OCI-LY7 (cell line): Measurements from ENCODE around the gene CMTM8. TPM values are rescaled to one million over a fixed set of nuclear protein-coding genes. Genes with fewer than 3 reads are reported as not detected.

ENCODE experiments used
- BruUV-seq: library from RNA; stranded (reverse); fragments of 400-500 nt; replicated peaks from 2 replicates; lab custom pipeline; 2021; lab: Mats Ljungman, UMichigan
- CTCF ChIA-PET: fragments of 300-600 bp; sonication (Branson Sonifier 250); formaldehyde crosslinking; loops from one replicate; lab custom pipeline; 2022; ENCODE audit warnings: antibody characterized with exemption; ENCODE audit not compliant: unreplicated experiment; lab: Charles Lee
- POLR2A ChIA-PET: fragments of 300-600 bp; sonication (Branson Sonifier 250); formaldehyde crosslinking; loops from one replicate; lab custom pipeline; 2022; ENCODE audit warnings: antibody characterized with exemption; lab: Charles Lee
- DNase-seq: peaks from one replicate; pipeline ENCODE4 v3.0.0-alpha.2; 2015; ENCODE audit warnings: low spot score
- H2AFZ ChIP-seq: fragments of 200-600 bp; sonication (generic), shearing (Covaris generic); 2 replicates; pipeline ENCODE4 v1.6.1; 2014; ENCODE audit warnings: mild to moderate bottlenecking, antibody characterized with exemption, low read length, moderate library complexity
- H3K27ac ChIP-seq: fragments of 200-600 bp; sonication (generic); 2 replicates; pipeline ENCODE4 v1.5.1; 2014; ENCODE audit warnings: mixed run types, low read depth, mild to moderate bottlenecking, moderate library complexity, low read length, inconsistent platforms; ENCODE audit not compliant: poor library complexity, severe bottlenecking
- H3K36me3 ChIP-seq: fragments of 200-600 bp; sonication (generic); 2 replicates; pipeline ENCODE4 v1.6.1; 2014; ENCODE audit warnings: mild to moderate bottlenecking, antibody characterized with exemption, low read length, moderate library complexity, mixed read lengths; ENCODE audit not compliant: insufficient read depth
- H3K4me1 ChIP-seq: fragments of 200-600 bp; sonication (generic); 2 replicates; pipeline ENCODE4 v1.5.1; 2014; ENCODE audit warnings: mild to moderate bottlenecking, low read length; ENCODE audit not compliant: insufficient read depth, poor library complexity, severe bottlenecking
- H3K4me2 ChIP-seq: fragments of 200-600 bp; sonication (generic); 2 replicates; pipeline ENCODE4 v1.6.1; 2014; ENCODE audit warnings: mild to moderate bottlenecking, low read length
- H3K4me3 ChIP-seq: fragments of 200-600 bp; sonication (generic); 2 replicates; pipeline ENCODE4 v1.5.1; 2014; ENCODE audit warnings: mild to moderate bottlenecking, low read depth, low read length; ENCODE audit not compliant: poor library complexity, severe bottlenecking
- H3K79me2 ChIP-seq: fragments of 200-600 bp; sonication (generic); 2 replicates; pipeline ENCODE4 v1.6.1; 2016; ENCODE audit warnings: low read depth, mild to moderate bottlenecking, low read length, moderate library complexity, mixed read lengths; ENCODE audit not compliant: insufficient read depth
- H3K9me2 ChIP-seq: fragments of 200-600 bp; sonication (generic); 2 replicates; pipeline ENCODE4 v1.6.1; 2016; ENCODE audit warnings: mild to moderate bottlenecking, low read length, mixed read lengths; ENCODE audit not compliant: insufficient read depth
- H3K9me3 ChIP-seq: fragments of 200-600 bp; sonication (generic); 2 replicates; pipeline ENCODE4 v1.6.1; 2014; ENCODE audit warnings: mild to moderate bottlenecking, mixed run types, low read length, mixed read lengths
- H4K20me1 ChIP-seq: fragments of 200-600 bp; sonication (generic); 2 replicates; pipeline ENCODE4 v1.6.1; 2014; ENCODE audit warnings: mild to moderate bottlenecking, antibody characterized with exemption, low read length, moderate library complexity, mixed read lengths; ENCODE audit not compliant: insufficient read depth
- EZH2phosphoT487 ChIP-seq: fragments of 200-600 bp; sonication (generic); IDR thresholded peaks from 2 replicates; pipeline ENCODE4 v1.6.1; 2018; ENCODE audit warnings: low read depth, borderline replicate concordance, mild to moderate bottlenecking, mixed run types, antibody characterized with exemption, low read length, moderate library complexity, mixed read lengths
- intact Hi-C: fragments of 100-400 bp; cut with micrococcal nuclease; formaldehyde crosslinking; loops from one replicate; pipeline ENCODE4 v1.10.0; 2022; ENCODE audit not compliant: unreplicated experiment
- total RNA-seq, 2 experiments: library from RNA; depleted of rRNA in 1 of 2; stranded (reverse); fragments of >200 nt in 1 of 2; shearing (Covaris generic) in 1 of 2; gene quantifications; 2 replicates each; pipeline ENCODE4 v1.2.3, GENCODE V29; 2014 to 2022
- TF ChIP-seq, protein P1 (sequence below): fragments of 200-600 bp; sonication (generic); conservative IDR thresholded peaks from 2 replicates; pipeline ENCODE4 v1.5.1; 2014; ENCODE audit warnings: mild to moderate bottlenecking, antibody characterized with exemption, low read length, moderate library complexity, mixed read lengths

Gene CMTM8
- total RNA-seq, 2 experiments from 2014 or later, result 1.5 to 3.0 TPM

DNA sequence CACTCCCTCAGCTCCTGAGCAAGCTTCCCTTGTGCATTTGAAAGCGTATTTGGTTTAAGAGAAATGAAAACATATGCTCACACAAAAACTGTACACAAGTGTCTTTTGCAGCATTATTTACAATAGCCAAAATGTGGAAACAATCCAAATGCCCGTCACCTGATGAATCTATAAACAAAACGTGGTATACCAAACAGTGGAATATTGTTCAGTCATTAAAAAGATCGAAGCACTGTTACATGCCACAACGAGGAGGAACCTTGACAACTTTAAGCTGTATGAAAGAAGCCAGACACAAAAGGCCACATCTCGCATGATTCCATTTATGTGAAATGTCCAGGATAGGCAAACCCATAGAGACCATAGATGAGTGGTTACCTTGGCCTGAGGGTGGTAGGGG is 81.6 kb downstream of the CMTM8 start:
- Histone ChIP-seq H3K36me3 (no peaks in the 10 kb centered on the region), H3K4me1 (no peaks in the 10 kb centered on the region), H3K79me2 (no peaks in the 10 kb centered on the region), H3K4me3 (no peak overlapping the region), H3K9me2 (no peaks in the 10 kb centered on the region), H3K9me3 (no peaks in the 10 kb centered on the region), H3K27ac (no peak overlapping the region), H3K4me2 (no peak overlapping the region), H4K20me1 (no peaks in the 10 kb centered on the region), H2AFZ (no peak overlapping the region)
- POLR2A ChIA-PET, result interaction anchor here (0.6 kb wide), 1 partner anchor 41 kb away, joined by 3 read pairs; no protein-coding TSS in a partner anchor
- no TSS peak for BruUV-seq
- TF ChIP-seq EZH2phosphoT487, result no peak
- TF ChIP-seq, protein P1, sequence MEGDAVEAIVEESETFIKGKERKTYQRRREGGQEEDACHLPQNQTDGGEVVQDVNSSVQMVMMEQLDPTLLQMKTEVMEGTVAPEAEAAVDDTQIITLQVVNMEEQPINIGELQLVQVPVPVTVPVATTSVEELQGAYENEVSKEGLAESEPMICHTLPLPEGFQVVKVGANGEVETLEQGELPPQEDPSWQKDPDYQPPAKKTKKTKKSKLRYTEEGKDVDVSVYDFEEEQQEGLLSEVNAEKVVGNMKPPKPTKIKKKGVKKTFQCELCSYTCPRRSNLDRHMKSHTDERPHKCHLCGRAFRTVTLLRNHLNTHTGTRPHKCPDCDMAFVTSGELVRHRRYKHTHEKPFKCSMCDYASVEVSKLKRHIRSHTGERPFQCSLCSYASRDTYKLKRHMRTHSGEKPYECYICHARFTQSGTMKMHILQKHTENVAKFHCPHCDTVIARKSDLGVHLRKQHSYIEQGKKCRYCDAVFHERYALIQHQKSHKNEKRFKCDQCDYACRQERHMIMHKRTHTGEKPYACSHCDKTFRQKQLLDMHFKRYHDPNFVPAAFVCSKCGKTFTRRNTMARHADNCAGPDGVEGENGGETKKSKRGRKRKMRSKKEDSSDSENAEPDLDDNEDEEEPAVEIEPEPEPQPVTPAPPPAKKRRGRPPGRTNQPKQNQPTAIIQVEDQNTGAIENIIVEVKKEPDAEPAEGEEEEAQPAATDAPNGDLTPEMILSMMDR, result no peak
- intact Hi-C loops, result no loop called here
- no peak for DNase-seq
- CTCF ChIA-PET, result no interaction called here

DNA sequence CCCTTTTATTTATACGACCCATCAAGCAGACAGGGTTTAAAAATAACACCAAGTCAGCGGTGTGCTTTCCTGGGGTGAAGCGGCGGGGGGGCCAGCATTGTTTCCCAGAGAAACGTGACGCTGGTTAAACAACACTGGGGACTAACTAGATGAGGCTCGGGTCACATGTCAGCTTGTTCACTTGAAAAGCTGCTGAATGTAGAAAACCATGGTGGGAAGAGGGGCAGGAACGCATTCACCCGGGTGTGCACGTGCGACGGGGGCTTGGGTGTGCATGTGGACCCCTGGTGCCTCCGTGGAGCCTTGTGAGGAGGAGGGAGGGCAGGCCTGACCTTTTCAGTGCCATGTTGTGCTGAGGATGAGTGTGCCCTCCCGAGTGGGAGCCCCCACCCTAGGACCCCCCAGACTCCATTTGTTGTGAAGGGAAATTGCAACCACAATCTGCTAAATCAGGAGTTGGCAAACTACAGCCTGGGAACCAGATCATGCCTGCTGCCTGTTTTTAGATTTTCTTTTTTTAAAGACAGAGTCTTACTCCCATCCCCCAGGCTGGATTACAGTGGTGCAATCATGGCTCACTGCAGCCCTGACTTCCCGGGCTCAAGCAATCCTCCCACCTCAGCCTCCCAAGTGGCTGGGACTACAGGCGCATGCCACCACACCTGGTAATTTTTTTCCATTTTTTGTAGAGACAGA is 82.8 kb downstream of the CMTM8 start:
- TF ChIP-seq, protein P1, result no peak
- TF ChIP-seq EZH2phosphoT487, result no peak
- Histone ChIP-seq H2AFZ (no peak overlapping the region), H3K9me2 (no peaks in the 10 kb centered on the region), H3K4me3 (no peak overlapping the region), H3K4me1 (no peaks in the 10 kb centered on the region), H3K79me2 (no peaks in the 10 kb centered on the region), H3K4me2 (no peak overlapping the region), H3K9me3 (no peaks in the 10 kb centered on the region), H4K20me1 (no peaks in the 10 kb centered on the region), H3K36me3 (no peaks in the 10 kb centered on the region), H3K27ac (no peak overlapping the region)
- no peak for DNase-seq
- intact Hi-C loops, result no loop called here
- ChIA-PET CTCF (no interaction called here), POLR2A (no interaction called here)
- BruUV-seq, result no TSS peak

DNA sequence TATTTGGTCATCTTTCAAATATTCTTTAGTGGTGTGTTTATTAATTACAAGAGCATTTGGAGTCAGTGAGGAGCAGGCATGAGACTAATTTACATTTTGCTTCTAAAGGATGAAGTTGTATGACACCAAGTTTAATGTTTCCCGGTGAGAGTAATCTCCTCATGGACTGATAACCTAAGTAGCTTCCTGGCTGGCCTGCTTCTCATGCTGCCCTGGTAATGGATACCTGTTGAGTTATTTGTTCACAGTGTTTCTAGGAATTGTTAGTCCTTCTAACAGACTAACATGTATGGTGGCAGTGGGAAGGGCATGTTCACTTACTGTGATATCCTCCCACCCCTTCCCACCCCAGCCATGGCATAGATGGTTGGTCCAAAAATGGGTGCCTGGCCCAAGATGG is 83.8 kb downstream of the CMTM8 start:
- Histone ChIP-seq H3K4me2 (no peak overlapping the region), H4K20me1 (no peaks in the 10 kb centered on the region), H2AFZ (no peak overlapping the region), H3K36me3 (no peaks in the 10 kb centered on the region), H3K79me2 (no peaks in the 10 kb centered on the region), H3K4me3 (no peak overlapping the region), H3K4me1 (no peaks in the 10 kb centered on the region), H3K9me3 (no peaks in the 10 kb centered on the region), H3K27ac (no peak overlapping the region), H3K9me2 (no peaks in the 10 kb centered on the region)
- ChIA-PET POLR2A (no interaction called here), CTCF (no interaction called here)
- BruUV-seq, result no TSS peak
- intact Hi-C loops, result no loop called here
- TF ChIP-seq, protein P1, result no peak
- TF ChIP-seq EZH2phosphoT487, result no peak
- DNase-seq, result no peak
